ENCODE measurements around the gene CDK18.
A peak's percentile ranks its signal among the peaks of the same experiment; 100 is the strongest.

The CDK18 gene

DNA sequence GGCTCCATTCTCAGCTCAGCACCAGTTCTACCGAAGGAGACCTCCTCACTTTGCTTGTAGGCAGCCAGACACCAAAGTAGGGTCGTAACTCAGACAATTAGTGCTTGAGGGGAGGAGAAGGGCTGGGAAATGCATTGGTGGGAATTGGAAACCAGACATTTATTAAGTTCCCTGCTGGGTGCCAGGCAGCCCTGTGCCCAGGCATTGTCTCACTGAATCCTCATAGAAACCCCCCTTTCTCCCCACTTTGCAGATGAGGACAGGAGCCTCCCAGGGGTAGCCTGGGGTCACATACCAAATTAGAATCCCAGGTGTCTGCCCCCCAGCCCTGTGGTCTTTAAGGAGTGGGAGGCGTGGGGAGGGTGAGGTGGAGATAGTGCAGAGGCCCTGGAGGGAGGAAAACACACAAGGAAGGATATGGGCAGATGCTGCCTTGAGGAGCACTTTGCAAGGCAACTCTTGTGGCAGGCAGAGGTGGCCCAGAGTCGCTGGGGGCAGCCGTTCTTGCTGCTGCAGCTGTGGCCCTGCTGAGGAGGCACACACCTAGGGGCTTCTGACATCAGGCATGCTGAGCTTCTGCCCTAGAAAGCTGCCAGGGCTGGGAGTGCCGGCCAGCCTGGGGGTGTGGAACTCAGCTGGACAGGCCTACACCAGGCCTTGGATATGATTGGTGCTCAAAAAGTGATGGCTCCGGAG lies 29.4 kb downstream of the CDK18 start:
- no peak overlapping the region for H3K4me3 ChIP-seq (replicated peaks; ENCODE audit: low read depth, low read length)
- DNase-seq (ENCODE audit: low read depth), result no peak
- no peak for TF ChIP-seq CTCF (IDR thresholded peaks at IDR 0.05; ENCODE audit: low read length, missing control alignments)

DNA sequence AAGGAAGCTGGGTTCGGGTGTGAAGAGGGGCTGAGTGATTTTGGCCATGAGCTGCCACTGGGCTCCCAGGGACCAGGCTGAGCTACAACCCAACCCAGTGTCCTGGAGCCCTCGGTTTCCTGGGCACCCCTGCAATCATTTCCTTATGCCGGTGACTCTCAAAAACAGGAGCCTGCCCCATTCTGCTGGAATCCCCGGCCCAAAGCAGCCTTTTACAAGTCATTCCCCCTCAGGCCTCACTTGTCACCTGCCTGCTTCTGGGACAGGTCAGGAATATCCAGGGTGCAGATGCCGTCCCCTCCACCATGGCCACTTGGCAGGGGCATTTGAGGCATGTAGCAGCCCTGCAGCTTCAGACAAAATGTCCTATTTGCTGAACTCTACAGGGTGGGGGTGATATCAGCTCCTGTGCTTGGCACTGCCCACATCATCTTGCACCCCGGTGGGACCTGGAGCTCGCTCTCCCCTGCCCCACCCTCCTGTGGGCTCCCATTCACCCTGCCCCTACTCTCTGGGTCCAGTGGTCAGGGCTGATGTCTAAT lies 30.0 kb downstream of the CDK18 start:
- no peak overlapping the region for H3K4me3 ChIP-seq (replicated peaks; ENCODE audit: low read depth, low read length)
- TF ChIP-seq CTCF (IDR thresholded peaks at IDR 0.05; ENCODE audit: low read length, missing control alignments), result no peak

DNA sequence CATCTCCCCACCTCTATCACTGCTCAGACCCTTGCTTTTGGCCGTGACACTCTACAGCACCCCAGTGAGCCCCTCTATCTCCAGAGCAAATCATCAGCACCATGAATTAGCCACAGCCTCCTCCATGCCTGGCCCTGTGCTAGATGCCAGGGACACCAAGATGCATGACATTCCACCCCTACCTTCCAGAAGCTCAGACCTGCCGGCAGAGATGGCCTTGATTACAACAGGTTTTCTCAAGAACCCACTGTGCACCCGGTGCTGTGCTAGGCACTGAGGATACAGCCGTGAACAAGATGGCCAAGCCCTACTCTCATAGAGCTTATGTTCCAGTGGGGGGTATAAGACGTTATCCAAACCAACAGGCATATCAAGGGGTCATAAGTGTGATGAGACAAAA lies 30.6 kb downstream of the CDK18 start:
- no peak for TF ChIP-seq CTCF (IDR thresholded peaks at IDR 0.05; ENCODE audit: low read length, missing control alignments)
- H3K4me3 ChIP-seq (replicated peaks; ENCODE audit: low read depth, low read length), result no peak overlapping the region
- no peak for DNase-seq (ENCODE audit: low read depth)

More for the DNA sequence above, 30.0 kb downstream of the CDK18 start:
- DNase-seq (ENCODE audit: low read depth), result no peak

GRCh38 chr1:205535866-205536758 lies 31.6 kb downstream of the CDK18 start:
- TF ChIP-seq CTCF (IDR thresholded peaks at IDR 0.05; ENCODE audit: low read length, missing control alignments), result no peak
- DNase-seq (ENCODE audit: low read depth), result no peak
- H3K4me3 ChIP-seq (replicated peaks; ENCODE audit: low read depth, low read length), result no peak overlapping the region

DNA sequence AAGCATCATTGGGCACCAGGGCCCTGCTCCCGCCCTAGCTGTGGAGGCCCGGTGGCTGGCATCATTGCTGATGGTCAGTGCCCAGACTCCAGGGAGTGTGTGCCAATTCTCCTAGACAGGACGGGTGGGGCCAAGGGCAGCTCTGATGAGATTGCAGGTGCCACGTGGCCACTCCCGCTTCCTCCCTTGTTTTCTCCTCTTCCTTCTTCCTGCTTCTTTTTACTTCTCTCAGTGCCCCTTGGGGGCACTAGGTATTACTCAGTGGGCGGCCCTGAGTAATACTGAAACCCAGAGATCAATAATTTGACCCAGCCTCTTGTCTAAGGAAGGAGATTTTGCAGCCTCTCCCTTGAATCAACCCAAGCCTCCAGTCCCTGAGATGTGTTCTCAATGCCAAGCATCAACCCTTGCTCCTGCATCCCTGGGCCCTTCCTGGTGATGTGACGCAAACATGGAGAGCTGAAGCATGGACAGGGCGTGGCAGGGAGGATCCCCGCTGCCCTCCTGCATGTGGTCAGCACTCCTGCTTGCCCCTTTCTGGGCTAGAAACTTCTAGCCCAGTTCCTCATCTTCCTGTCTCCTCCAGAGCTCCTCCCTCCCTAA lies 32.4 kb downstream of the CDK18 start:
- no peak overlapping the region for H3K4me3 ChIP-seq (replicated peaks; ENCODE audit: low read depth, low read length)
- TF ChIP-seq CTCF (IDR thresholded peaks at IDR 0.05; ENCODE audit: low read length, missing control alignments), result no peak

DNA sequence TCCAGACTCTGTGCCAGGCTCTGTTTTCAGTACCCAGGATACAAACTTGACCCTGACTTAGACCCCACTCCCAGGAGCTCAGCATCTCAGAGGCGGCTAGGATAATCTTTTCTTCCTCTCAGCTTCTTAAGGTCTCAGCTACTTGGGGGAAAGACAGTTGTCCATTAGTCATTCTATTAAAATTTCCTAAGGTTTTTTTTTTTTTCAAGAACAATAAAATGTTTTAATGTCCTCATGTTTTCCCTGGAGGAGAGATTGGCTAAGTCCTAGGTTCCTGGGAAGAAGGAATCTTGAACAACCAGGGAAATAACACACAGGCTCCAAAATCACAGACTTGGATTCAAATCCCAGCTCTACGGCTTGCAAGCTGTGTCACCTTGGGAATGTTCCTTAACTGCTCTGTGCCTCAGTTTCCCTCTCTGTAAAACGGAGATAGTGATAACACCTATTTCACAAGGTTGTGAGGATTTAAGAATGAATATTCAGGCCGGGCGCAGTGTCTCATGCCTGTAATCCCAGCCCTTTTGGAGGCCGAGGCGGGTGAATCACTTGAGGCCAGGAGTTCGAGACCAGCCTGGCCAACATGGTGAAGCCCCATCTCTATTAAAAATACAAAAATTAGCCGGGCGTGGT lies 33.0 kb downstream of the CDK18 start:
- DNase-seq (ENCODE audit: low read depth), result peak; percentile 66
- no peak for TF ChIP-seq CTCF (IDR thresholded peaks at IDR 0.05; ENCODE audit: low read length, missing control alignments)
- H3K4me3 ChIP-seq (replicated peaks; ENCODE audit: low read depth, low read length), result no peak overlapping the region

More for the DNA sequence above, 32.4 kb downstream of the CDK18 start:
- no peak for DNase-seq (ENCODE audit: low read depth)
